Measurements from ENCODE around the gene PDILT. TPM values are rescaled to one million over a fixed set of nuclear protein-coding genes. Genes with fewer than 3 reads are reported as not detected.

PDILT gene
- total RNA-seq, 1 experiment from 2014 or later, result not detected

DNA sequence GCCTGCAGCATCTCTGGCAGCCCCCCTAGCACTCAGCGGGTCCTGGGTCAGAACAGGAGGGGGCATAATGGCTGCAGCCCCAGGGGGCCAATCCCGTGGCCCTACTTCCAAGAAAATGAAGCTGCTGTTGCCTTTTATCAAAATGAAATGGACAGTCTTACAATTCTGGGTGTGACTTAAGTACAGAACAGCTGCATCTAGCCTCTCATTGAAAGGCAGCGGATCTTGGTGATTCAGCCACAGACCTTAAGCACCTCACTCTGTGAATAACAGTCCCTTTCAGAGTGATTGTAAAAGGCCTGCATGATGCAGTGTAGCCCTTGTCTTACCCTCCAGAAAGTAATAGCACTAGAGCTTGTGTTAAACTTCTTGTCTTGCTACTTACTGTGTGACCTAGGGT, 40.5 kb downstream of the PDILT start:
- no peak for DNase-seq (ENCODE audit: low read depth)

DNA sequence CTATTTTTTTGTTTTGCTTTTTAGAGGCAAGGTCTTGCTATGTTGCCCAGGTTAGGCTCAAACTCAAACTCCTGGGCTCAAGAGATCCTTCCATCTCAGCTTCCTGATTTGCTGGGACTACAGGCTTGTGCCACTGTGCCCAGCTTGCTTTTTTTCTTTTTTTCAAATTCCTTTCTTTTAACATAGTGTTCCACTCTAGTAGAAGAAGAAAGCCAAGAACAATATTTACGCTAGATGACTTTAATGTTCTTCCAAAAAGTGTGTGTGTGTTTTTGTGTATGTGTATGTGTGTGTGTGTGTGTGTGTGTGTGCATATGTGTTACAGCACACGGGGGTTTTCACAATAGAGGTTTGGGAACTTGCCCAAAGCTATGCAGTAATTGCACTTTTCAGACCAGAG, 41.3 kb downstream of the PDILT start:
- DNase-seq (ENCODE audit: low read depth), result no peak

DNA sequence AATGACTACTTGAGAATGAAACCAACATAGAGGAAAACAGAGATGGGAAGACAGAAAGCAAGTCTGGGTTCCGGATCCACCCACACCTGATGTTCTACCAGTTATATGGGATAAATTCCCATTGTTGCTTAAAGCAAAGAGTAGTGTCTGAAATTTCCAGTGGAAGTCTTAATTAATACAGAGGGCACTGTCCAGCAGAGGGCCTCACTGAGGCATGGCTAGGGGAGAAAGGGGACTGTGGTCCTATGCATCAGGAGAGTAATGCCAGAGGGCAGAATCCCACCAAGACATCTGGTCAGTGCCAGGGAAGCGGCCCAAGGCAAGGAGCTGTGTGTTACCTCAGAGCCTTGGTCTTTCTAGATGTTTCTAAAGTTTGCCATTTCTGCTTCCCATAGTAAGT, 44.5 kb downstream of the PDILT start:
- DNase-seq (ENCODE audit: low read depth), result no peak

DNA sequence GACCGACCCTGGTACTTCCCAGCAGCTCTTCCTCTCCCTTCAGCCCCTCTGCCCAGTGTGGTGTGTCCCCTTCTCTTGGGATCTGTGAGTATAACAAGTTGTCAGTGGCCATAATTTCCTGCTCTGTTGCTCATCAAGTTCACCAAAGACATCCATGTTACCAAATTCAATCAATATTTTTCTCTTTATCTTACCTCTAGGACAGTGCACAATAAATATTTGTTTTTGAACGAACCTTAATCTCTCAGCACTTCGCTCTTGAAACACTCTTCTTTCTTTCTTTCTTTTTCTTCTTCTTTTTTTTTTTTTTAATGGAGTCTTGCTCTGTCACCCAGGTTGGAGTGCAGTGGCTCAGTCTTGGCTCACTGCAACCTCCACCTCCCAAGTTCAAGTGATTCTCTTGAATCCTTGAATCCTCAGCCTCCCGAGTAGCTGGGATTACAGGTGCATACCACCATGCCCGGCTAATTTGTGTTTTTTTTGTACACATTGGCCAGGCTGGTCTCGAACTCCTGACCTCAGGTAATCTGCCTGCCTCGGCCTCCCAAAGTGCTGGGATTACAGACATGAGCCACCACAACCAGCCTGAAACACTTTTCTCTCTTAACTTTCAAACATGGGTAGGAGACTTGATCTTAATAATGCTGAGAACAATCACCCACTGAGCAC, 49.3 kb downstream of the PDILT start:
- DNase-seq (ENCODE audit: low read depth), result no peak

DNA sequence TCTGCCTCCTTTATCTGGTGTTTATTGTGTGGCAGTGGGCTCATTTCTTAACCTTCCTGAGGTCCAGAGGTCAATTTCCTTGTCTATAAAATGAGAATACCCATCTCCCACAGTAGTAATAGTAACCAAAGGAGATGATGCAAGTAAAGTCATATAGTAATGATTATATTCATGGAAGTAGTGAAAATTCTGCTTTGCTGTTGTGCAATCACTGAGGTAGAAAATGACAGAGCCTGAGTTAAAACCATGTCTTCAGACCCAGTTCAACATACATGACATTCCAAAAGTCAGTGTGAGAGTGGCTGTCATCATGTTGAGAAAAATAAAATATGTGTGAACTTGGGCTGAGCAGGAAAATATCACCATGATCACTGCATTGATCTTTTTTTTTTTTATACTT, 51.2 kb downstream of the PDILT start:
- DNase-seq (ENCODE audit: low read depth), result no peak

DNA sequence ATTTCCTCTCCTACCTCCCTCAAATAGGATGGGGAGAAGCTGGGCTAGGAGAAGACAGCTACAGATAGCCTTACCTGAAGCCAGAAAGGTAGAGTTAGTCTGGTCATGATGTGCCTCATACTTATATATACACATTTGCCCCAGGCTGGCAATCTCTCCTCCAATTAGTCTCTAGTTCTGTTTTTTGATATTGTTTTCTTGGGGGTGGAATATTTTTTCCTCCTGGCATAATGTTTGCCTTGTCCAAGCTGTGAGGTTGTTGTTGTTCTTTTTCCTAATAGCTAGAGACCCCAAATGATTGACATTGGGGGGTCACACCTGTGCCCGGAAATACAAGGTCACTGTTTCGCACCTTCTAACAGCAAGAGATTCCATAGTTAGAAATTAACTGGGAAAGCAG, 51.9 kb downstream of the PDILT start, which contains the start of gene UMOD:
UMOD (minus strand) TSS at position 101 of the 400 bp plus-strand sequence. CDS start 1,978 bp downstream, outside the sequence.
- no peak for DNase-seq (ENCODE audit: low read depth)

DNA sequence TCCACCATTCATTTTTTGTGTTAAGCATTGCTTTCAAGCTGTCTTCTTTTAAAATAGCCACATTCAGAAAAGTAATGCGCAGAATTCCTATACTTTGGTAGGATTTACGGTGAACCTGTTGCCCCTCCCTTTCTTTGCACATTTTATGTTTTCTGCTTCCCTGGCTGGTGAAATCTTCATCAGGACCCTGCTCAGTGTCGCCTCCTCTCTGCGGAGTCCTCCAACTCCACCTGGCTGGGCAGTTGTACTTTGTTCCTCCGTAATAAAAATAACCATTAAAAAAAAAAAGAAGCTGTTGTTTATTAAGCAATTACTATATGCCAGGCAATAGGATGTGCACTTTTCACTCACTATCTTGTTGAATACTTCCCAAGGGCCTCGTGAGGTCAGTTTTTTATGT, 54.9 kb downstream of the PDILT start:
- no peak for DNase-seq (ENCODE audit: low read depth)

DNA sequence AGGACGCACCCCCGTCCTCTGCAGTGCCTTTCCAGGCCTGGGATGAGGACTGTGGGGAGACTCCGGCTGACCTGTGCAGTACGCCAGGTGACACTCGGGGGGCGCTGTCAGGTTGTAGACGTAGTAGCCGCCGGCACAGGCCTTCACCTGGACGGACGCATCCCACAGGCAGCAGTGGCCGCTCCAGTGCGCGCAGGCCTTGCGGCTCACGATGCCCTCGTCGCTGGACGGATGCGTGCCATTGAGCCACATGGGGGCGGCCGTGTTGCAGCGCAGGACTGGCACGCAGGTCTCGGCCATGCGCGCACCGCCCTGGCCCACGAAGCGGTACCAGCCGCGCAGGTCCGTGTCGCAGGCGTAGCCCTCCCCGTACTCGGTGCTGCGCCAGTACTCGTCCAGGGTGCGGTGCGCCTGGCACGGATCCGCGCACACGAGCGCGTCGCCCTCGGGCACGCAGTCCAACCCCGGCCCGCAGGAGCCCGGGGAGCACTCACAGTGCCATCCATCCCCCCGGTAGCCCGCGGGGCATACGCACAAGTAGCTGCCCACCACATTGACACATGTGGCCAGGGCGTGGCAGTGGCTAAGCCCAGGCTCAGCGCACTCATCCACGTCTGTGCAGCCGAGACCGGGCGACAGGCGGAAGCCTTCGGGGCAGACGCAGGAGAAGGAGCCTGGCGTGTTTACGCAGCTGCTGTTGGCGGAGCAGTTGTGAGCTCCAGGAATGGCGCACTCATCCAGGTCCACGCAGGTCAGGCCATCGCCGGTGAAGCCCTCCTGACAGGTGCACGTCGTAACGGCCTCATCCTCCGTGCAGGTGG, 56.0 kb downstream of the PDILT start:
- no peak for DNase-seq (ENCODE audit: low read depth)

DNA sequence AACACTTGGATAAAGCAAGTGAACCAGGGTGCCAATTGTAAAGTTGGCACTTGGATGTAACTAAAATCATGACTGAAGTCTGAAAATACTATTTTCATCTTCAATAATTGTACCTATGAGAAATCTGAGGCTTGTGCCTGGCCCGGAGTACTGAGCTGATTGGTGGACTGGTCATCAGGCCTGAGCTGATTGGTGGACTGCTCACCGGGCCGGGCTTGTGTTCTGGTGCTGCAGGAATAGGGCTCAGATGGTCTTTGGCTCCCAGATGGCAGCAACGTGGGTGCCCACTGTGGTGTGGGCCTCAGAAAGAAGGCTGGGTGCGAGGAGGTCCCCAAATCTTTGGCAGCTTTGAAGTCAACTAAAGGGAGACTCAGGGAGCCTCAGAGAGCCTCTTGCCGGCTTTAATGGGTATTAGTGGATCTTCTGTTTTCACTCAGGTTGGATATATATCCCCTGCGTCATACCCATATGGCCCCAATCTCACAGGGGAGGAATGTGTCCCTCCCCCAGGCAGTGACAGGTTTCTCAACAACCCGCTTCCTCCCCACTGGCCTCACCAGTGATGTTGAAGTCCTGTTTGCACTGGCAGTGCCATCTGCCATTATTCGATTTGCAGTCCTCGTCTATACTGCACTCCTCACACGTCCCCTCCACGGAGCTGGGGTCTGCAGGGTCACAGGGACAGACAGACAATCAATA, 56.7 kb downstream of the PDILT start:
- no peak for DNase-seq (ENCODE audit: low read depth)

DNA sequence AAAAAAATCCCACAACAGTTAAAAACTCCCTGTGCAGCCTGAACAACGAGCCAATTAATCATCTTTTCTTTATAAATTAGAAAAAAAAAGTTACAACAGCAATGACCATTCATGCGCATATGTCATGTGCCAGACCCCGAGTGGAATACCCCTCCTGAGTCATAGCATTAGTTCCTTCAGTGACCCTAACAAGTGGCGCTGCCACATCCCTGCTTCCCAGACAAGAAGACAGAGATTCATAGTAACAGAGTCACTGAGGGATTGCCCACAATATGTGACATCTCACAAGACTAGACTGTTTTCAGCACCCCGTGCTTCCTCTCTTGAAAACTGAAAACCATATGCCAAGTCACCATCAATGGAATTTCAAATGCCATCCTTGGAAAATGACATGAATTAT, 59.9 kb downstream of the PDILT start:
- DNase-seq (ENCODE audit: low read depth), result no peak

DNA sequence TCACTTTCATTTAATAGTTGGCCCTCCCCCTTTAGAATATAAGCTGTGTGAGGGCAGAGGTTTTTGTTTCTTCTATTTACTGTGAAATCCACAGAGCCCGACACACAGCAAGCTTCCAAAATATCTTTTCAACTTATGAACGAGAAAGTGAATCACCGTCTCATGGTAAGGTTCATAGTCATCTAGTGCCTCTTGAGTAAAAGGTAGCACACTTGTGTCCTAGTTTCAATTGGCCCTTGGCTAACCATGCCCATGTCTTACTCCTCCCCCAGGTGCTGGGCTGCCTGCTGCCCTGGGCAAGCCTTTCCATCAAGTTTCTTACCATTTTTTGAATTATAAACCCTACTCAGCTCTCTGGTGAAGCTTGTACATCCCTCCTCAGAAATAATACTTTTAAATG, 64.8 kb downstream of the PDILT start:
- DNase-seq (ENCODE audit: low read depth), result no peak

DNA sequence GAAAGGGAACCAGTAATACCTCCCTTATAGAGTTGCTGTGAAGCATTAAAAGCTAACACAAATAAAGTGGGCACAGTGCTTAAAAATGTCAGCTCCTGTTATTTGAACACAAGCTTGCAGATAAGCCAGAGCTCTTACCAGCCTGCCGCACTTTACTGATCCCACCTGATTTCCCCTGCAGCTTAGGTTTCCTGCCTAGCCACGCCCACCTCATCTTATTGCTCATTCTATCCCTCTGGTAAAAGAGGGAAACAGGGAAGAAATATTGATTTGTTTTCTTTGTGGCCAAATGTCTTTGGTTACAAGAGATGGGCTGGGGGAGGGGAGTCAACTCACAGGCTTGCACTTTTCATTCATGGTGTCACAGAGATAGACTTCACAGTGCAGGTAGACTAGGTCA, 67.6 kb downstream of the PDILT start:
- DNase-seq (ENCODE audit: low read depth), result no peak

DNA sequence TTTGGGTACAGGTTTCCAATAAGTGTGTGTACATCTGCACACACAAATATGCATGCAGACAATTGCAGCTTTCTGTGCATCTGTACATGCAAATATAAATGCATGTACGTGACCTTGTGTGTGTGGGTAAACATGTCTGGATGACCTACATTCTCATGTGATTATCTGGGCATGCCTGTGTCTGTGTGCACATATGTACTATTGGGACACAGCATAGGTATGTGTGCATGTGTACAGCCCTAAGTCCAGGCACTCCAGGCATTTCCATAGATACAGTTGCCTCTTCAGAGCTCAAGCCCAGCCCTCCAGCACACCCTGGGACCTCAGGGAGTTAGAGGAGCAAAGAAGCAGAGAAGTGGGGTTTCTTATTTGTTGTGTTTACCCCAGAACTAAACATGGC, 70.1 kb downstream of the PDILT start:
- no peak for DNase-seq (ENCODE audit: low read depth)

DNA sequence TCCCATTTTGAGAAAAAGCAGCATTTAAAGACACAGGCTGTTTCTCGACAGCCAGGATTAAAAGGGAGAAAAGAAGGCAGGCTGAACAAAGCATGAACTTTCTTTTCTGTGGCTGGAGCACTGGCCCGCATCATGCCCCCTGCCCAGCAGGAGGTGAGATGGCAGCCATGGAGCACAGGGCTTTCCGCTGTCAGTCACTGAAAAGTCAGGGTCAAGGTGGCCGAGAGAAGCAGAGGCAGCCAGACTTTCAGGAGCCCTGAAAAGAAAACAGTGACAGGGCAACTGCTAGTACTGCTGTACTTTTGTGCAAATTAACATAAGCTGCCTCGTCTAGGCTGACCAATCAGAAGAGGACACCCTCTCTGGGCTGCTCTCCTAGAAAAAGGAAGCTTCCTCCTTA, 71.4 kb downstream of the PDILT start:
- DNase-seq (ENCODE audit: low read depth), result no peak

DNA sequence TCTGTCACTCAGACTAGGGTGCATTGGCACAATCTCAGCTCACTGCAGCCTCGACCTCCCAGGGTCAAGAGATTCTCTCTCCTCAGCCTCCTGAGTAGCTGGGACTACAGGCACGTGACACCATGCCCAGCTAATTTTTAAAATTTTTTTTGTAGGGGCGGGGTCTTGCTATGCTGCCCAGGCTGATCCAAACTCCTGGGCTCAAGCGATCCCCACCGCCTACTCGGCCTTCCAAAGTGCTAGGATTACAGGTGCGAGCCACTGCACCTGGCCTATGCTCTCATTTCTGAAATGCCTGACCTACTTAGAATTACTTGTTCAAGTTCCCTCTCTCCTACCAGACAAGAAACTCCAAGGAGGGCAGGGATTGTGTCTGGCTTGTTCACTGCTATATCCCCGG, 72.1 kb downstream of the PDILT start:
- DNase-seq (ENCODE audit: low read depth), result no peak

DNA sequence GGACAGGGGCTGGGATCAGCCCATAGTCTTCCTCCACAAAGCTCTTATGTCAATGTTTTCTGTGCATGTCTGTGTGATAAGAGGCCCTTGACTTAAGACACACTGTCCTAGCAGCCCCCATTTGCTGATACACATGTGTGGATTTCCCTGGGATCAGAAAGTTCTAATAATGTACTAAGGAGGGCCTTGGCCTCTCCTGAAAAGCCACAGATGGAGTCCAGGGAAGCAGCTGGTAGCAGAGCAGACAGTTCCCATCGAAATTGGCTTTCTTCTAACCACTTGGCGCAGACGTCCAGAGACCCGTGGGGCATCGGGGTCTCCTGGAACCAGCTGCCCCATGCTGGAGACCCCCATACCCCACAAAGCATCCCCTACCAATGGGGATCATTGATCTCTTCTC, 72.9 kb downstream of the PDILT start:
- DNase-seq (ENCODE audit: low read depth), result no peak

DNA sequence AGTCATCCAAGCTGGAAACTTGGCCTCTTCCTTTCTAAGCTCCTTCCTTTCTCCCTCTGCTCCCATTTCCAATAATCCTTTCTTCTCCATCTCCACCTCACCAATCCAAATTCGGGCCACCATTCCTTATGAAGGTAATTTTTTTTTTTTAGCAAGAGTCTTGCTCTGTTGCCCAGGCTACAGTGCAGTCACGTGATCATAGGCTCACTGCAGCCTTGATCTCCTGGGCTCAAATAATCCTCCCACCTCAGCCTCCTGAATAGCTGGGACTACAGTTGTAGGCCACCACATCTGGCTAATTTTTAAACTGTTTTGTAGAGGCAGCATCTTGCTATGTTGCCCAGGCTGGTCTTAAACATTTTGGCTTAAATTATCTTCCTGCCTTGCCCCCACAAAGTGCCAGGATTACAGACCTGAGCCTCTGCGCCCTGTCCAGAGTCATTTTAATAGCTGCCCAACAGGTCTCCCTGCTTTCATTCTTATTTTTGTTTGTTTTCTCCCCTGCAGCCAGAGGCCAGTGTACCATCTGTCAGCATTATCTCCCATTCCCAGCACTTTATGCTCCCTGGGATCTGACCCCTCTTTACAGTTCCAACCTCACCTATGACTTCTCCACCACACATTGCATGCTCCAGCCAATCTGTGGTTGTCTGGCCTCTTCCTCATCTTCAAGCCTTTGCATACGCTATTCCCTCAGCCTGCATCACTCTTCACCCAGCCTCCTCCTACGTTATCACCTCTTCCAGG, 75.0 kb downstream of the PDILT start:
- no peak for DNase-seq (ENCODE audit: low read depth)

DNA sequence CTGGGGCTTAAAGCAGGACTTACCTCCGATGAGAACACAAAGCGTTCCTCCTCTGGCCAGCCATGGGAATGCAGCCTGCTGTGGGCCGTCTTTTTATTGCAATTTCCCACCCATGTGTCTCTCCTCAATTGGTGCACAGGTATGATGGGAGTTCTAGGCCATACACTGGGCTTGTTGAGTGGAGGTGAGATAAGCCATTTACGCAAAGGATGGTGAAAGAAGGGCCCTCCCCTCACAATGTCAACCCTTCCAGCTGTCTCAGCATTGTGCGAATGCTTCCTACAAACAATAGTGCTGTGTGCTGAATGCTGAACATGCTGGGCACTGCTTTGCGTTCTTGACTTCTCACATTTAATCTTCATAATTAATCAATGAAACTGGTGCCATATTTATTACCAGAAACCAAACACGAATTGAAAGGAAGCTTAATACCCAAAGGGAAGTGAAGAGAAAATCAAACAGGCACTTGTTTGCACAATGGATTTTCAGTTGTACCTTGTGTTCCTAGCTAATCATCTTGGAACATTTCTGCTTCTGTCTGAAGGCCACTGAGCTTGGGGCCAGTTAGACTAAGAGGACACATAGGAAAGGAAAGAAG, 77.0 kb downstream of the PDILT start, which contains the start of gene GP2:
GP2 (minus strand) TSS at position 70 of the 598 bp plus-strand sequence. CDS start 1,082 bp downstream, outside the sequence.
- DNase-seq (ENCODE audit: low read depth), result no peak

DNA sequence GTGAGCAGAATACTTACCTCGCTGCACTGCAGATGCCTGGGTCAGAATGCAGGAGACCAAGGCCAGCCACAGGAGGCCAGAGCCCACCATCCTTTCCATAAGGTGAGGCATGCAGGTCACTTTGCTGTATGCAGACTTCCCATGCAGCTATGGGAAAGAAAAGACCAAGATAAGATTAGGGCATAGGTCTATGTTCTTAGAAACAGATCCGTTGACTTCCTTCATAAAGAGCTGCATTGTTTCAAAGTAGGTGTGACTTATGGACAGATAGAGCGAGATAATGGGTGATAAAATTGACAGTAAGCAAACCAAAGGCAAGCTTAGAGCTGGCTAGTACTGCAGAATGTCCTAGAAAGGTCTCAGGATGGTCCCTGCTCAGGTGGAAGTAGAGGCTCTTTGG, 78.2 kb downstream of the PDILT start:
- DNase-seq (ENCODE audit: low read depth), result no peak

DNA sequence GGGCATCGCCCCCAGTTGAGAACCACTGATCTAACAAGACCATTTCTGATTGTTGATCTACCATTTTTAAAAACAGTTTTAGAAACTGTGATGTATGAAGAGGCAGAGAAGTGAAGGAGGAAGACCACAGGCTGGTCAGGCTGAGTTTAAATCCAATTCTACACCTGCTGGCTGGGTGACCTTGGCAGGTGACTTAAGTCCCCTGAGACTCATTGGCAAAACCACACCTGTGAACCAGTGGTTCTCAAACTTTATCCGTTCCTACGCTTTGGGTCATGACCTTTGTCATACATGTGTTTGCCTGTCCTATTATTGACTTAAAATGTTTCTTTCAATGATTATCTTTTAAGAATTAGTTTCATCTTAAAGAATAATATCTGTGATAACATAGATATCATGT, 79.5 kb downstream of the PDILT start:
- DNase-seq (ENCODE audit: low read depth), result no peak

DNA sequence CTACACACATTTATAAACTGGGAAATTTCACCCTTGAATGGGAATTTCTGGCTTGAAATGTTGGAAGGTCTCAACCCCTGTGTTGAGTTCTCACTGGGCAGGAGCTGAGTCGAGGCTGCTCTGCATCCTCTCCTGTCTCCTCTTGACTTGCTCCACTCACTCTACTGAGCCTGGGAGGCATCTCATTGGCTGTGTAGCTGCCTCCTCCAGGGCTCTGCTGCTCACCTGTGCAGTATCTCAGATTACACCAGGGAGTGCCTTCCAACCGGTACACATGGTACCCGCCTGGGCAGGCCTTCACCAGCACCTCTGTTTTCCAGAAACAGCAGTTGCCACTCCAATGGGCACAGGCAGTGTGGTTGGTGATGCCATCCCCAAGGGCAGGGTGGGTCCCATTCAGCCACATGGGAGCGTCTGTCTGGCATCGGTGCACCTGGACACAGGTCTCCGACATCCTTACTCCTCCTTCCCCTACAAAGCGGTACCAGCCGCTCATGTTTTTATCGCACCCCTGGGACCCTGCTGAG, 80.9 kb downstream of the PDILT start:
- no peak for DNase-seq (ENCODE audit: low read depth)
